LNCAP (cell line): Measurements from ENCODE around the gene PCOLCE2.

Experiments
- CTCF ChIP-seq: fragments of 450-650 bp; IDR thresholded peaks from 2 replicates; pipeline ENCODE4 v1.5.1; 2017; ENCODE audit warnings: mild to moderate bottlenecking

The PCOLCE2 gene

GRCh38 chr3:142888481-142889211 is at the start of gene PCOLCE2:
TSS of gene PCOLCE2 (minus strand) at chr3:142889083. CDS start at chr3:142888896, 187 bp downstream.
- TF ChIP-seq CTCF: no peak

DNA sequence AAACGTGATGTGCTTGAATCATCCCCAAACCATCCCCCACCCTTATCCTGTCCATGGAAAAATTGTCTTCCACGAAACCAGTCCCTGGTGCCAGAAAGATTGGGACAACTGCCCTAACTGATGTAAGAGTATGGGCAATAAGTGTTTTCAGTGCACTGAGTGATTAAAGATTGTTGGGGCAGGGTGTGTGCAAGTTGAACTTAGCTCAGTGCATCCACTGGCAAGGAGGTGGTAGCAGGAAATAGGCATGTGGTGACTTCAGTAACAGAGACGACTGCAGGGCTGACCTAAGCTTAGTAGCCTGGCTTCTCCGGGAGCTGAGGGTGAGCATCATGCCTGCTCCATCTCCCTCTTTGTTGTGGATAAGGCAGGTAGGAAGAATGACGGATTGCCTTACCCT is 47.1 kb upstream of the PCOLCE2 start:
- no peak for TF ChIP-seq CTCF

- TF ChIP-seq CTCF: no peak
Measured at GRCh38 chr3:142934887-142935269, 46.0 kb upstream of the PCOLCE2 start.

GRCh38 chr3:142934128-142934886 is 45.4 kb upstream of the PCOLCE2 start:
- TF ChIP-seq CTCF: no peak

DNA sequence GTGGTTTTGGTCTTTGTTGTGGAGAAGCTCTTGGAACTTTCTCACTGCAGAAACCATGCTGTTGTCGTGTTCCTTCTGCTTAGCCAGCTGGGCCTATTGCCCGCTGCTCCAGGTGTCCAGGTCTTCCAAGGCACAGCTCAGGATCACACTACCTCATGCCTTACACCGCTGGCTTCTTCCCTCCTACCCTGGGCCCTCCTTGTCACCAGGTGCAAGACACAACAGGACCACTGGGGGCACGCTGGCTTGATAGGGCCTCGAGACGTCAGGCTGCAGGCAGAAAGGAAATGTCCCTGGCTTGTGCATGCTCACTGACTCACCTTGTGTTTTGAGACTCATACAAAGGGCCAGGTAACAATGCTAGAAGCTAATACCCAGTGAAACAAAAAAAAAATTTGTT is 42.3 kb upstream of the PCOLCE2 start:
- TF ChIP-seq CTCF: no peak

GRCh38 chr3:142930463-142930862 is 41.6 kb upstream of the PCOLCE2 start:
- TF ChIP-seq CTCF: no peak

- TF ChIP-seq CTCF: no peak
Measured at GRCh38 chr3:142929890-142930289, 41.0 kb upstream of the PCOLCE2 start.
